NCI-H146 treated with DMSO at 0.1 percent for 48 hours (cell line): ENCODE results near the gene BNIP1.

Source experiments
- DNase-seq: peaks from one replicate; lab custom pipeline; 2025; ENCODE audit not compliant: unreplicated experiment; lab: John Stamatoyannopoulos, UW

Gene BNIP1

DNA sequence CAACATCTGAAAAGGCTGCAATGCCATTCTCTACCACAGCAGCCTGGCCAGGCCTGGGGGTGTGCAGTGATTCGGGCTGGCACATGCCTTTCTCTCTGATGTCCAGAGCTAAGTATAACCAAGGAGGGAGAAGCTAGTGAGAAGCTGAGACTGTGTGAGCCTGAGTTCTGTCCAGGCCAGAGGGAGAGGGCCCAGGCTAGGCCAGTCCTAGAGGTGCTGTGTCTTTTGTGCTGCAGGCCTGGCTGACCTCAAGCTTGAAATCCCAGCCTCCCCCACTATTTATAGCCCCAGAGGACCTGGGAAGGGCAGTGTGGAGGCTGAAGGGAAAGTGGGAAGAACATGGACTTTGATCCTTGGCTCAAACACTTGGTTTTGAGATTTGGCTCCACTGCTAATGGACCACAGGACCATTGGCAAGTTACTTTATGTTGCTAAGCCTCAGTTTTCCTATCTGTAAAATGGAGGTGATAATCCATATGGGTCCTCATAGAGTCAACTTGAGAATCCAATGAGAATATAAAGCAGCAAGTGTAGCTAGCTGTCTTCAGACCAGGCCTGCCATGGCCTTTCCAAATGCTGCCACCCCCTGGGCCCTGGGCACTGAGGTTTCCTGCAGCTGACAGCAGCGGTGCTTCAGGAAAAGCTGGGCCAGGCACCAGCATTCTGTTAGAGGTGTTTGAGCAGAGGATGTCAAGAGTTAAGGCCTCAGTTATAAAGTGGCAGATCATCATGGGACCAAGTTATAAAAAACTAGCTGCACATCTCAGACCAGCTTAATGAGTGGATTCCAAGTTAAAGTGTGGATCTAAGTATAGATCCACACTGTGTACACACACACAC is 21.1 kb downstream of the BNIP1 start:
- no peak for DNase-seq

GRCh38 chr5:173172166-173172565 is 27.8 kb downstream of the BNIP1 start:
- no peak for DNase-seq

DNA sequence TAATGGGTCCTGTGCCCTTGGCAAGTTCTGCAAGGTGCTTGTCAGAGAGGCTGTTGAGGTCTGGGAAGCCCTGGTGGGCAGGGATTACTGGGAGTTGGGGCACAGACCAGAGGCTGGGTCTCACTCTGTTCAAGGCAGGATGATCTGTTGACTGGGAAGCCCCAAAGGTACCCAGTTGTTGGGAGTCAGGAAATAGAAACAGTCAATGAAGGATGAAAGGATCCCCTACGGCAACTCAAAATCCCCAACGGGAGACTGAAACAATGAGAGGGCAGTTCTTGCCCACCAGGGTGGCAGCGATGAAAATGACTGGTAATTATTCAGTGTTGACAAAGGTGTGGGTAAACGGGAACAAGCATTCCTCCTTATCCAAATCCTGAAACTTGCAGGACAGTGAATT is 31.2 kb downstream of the BNIP1 start:
- DNase-seq = peak; percentile 68

DNA sequence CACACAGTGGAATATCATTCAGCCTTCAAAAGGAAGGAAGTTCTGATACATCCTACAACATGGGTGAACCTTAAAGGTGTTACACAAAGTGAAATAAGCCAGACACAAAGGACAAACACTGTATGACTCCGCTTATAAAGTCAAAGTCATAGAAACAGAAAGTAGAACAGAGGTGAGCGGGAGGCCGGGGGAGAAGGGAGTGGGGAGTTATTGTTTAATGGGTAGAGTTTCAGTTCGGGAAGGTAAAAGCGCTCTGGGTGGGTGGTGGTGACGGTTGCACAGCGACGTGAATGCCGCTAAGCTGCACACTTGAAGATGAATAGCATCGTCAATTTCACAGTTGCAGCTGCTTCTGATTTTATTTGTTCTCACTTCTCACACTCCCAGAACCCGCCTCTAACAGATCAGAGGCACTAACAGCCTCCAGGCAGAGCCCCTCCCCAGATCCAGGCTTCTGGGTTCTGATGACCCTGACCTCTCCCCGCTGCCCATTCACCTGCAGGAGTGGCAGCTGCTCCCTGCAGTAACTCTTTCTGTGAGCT is 34.1 kb downstream of the BNIP1 start:
- peak; percentile 57 for DNase-seq

DNA sequence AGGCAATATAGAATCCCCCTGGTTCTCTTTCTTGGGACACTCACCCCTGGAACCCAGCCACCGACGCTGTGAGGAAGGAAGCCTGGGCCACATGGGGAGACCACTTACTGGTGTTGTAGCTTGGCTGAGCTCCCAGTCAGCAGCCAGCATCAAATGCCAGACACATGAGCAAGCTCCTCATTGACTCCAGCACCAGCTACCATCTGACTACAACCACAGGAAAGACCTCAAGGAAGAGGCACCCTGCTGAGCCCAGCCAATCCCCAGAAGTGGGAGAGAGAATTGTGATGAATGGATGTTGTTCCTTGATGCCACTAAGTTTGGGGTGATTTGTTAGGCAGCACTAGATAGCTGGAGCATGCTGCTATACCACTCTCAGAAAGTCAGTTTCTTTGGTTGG is 36.0 kb downstream of the BNIP1 start:
- no peak for DNase-seq

GRCh38 chr5:173187054-173187743 is 42.9 kb downstream of the BNIP1 start:
- DNase-seq = no peak

- DNase-seq = no peak
Measured at GRCh38 chr5:173188280-173188679, 43.9 kb downstream of the BNIP1 start.

GRCh38 chr5:173191015-173191414 is 46.7 kb downstream of the BNIP1 start:
- DNase-seq = no peak

GRCh38 chr5:173191561-173191960 is 47.2 kb downstream of the BNIP1 start:
- DNase-seq = no peak

DNA sequence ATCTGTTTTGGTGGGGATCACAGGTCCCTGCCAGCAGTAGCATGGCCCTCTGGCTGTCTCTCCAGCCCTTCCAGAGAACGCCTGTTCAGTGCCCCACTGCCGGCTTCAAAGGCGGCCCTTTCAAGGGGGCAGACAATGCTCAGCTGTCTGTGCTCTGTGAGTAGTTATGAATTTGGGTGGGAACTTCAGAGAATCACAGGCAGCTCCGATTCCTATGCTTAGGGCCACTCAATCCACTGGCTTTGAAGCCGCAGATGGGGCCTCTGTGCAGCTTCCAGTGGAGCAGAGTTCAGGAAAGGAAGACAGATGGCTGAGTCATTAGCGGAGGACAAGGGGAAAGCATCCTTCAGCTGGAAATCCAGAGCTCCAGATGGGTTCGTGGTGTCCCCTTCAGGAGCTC is 48.2 kb downstream of the BNIP1 start:
- DNase-seq = no peak

- no peak for DNase-seq
Measured at GRCh38 chr5:173196133-173196952, 52.0 kb downstream of the BNIP1 start.

DNA sequence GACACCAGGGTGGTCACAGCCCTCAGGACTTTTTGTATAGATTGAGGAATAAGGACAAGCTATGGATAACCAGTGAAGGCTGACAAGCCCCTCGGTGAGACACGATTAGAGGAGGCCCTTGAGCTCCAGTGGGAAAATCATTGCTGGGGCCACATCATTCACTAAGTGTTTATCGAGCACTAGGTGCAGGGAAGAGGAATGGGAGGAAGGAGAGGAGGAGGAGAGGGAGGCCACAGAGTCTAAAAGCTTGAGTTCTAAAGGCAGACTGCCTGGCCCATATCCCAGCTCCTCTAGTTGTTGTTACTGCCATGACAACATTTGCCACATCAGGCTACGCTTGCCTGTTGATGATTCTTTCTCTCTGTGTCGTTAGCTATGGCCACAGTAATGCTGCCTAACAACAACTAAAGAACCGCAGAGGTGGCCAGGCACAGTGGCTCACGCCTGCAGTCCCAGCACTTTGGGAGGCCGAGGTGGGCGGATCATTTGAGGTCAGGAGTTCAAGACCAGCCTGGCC is 53.1 kb downstream of the BNIP1 start:
- DNase-seq = no peak

DNA sequence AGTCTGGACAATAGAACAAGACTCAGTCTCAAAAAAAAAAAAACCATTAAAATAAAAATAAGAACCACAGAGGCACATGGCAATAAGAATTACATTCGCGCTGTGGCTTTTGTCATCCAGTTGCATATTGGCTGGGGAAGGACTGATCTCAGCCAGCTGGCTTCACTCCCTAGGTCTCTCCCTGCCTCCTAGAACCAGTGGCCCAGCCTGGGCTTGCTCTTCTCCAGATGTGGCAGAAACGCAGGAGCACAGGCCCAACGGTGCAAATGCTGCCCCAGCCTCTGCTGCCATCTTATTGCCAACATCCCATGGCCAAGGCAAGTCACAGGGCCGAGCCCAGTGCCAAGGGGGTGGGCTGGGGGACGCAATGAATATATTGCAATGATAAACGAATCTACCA is 53.7 kb downstream of the BNIP1 start:
- DNase-seq = no peak

GRCh38 chr5:173200356-173200755 is 56.0 kb downstream of the BNIP1 start:
- DNase-seq = no peak

GRCh38 chr5:173201636-173202265 is 57.4 kb downstream of the BNIP1 start:
- no peak for DNase-seq

- DNase-seq = no peak
Measured at GRCh38 chr5:173202266-173202875, 58.0 kb downstream of the BNIP1 start.

GRCh38 chr5:173204185-173204979 is 60.1 kb downstream of the BNIP1 start:
- no peak for DNase-seq

DNA sequence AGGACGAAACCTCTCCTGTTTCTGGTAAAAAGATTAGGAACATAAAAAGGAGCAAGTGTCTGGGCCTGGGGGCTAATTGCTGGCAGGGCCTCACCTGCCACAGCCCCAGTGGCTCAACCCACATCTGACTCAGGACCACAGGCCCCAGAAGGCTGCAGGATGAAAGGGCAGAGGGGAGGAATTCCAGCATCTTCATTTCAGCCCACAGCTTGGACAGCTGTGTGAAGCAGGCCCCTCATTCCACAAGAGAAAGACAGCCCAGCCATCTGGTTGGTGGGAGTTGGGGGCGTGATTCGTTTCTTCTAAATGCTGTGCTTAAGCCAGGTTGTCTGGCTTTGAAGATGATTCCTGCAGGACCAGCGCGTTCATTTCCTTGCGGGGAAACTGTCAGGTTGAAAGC is 61.6 kb downstream of the BNIP1 start:
- DNase-seq = no peak

GRCh38 chr5:173208296-173208695 is 64.0 kb downstream of the BNIP1 start:
- DNase-seq = no peak
